Measurements from ENCODE around the gene CYSLTR1. TPM values are rescaled to one million over a fixed set of nuclear protein-coding genes. Genes with fewer than 3 reads are reported as not detected.
"Not testable (repeated sequence)": the region's sequence is repeated elsewhere in the genome, so short reads cannot be mapped to it uniquely, and the experiment has no call there.

CYSLTR1 gene
- 8.4 TPM for polyA plus RNA-seq (ENCODE audit: insufficient read length)

DNA sequence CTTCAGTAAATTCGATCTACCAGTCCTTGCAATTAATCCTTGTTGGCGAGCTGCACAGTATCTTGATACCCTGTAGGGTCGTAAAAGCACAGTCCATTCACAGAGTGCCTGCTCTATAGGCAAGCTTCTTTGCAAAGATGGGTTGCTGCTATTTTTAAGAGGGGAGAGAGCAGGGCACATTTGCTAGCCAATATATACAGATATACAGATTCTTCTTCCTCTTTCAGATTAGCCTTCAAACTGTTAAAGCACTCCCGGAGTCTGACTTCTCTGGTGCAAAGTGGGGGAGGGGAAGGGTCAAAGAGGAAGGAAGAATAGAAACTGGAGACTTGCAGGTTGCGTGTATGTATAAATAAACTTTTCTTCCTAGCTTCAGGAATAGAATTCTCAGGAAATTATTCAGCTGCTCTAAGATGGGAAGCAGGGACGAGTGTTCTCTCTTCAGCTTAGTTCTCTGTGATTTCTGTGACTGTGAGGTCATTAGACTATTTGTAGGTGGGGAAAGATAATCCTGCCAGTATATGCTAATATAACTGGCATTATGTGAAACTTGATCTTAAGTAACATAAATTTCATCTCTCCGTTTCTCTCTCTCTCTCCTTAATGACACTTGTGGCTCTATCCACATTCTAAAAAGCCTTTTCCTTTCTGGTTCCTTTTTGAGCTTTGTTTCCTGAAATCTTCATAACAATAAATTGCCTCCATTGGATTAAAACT is at the start of gene CYSLTR1:
CYSLTR1 (minus strand) TSS at position 242 of the 717 bp plus-strand sequence. CDS start 53,865 bp downstream, outside the sequence.
- DNase-seq (ENCODE audit: low read depth), result no peak

GRCh38 chrX:78377186-78377585 is 49.8 kb upstream of the CYSLTR1 start:
- no peak for DNase-seq (ENCODE audit: low read depth)

GRCh38 chrX:78375894-78376293 is 48.5 kb upstream of the CYSLTR1 start:
- no peak for DNase-seq (ENCODE audit: low read depth)

DNA sequence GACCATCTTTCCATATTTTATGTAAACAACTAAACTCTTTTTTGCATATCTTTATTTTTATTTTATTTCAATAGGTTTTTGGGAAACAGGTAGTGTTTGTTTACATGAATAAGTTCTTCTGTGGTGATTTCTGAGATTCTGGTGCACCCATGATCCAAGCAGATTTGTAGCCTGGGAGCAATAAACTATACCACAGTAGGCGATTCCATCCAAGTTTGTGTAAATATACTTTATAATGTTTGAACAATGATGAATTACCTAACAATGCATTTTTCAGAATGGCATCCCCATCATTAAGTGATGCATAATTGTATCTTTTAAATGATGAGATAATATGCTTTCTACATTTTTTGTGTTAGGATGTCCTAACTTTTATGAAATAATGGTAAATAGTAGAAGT is 39.2 kb upstream of the CYSLTR1 start:
- no peak for DNase-seq (ENCODE audit: low read depth)

DNA sequence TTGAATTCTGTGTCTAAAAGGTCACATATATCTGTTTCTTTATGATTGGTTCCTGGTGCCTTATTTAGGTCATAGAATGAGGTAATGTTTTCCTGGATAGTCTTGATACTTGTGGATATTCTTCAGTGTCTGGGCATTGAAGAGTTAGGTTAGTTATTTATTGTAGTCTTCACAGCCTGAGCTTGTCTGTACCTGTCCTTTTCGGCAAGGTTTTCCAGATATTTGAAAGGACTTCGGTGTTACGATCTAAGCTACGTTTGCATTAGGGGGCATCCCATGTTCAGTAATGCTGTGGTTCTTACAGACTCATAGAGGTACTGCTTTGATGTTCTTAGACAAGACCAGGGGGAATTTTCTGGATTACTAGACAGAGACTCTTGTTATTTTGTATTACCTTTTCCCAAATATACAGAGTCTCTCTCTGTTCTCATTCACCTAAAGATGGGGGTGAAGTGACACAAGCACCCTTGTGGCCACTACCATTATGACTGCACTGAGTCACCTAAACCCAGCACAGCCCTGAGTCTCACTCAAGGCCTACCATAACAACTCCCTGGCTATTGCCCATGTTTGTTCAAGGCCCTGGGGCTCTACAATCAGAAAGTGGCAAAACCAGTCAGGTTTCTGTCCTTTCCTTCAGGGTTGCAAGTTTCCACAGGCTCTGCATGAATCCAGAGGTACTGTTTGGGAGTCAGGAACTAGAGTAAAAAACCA is 30.1 kb upstream of the CYSLTR1 start:
- no peak for DNase-seq (ENCODE audit: low read depth)

GRCh38 chrX:78333521-78333920 is 6.1 kb upstream of the CYSLTR1 start:
- DNase-seq (ENCODE audit: low read depth), result no peak

DNA sequence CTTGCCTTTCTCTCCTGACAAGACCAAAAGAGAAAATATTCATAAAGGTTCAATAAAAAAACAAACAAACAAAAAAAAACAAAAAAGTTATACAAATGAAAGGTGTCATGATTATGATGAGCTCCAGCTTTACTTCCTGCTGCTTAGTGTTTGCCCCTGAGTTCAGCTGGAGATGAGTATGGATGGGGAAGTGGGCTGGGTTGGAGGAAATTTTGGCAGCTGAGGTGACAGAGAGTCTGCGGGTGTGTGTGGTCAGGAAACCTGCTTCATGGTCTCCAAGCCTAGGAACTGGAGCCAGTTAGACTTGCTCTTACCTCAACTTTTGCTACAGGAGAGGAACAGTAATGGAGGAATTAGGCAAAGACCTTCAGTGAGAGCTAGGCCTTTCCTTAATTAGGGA is 4.3 kb upstream of the CYSLTR1 start:
- no peak for DNase-seq (ENCODE audit: low read depth)

DNA sequence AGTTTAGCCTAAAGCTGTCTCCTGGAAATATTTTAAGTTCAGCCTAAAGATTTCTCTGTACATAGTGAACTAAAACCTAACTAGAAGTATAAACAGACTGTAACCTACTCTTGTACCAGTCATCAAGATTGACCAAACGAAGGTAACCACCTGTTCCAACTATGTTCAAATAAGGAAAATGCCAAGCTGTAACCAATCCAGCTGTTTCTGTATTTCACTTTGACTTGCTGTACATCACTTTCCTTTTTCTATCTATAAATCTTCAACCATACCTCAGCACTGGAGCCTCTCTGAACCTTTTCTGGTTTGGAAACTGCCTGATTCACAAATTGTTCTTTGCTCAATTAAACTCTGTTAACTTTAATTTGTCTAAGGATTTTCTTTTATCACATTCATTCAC is 3.1 kb upstream of the CYSLTR1 start:
- DNase-seq (ENCODE audit: low read depth), result no peak

- DNase-seq (ENCODE audit: low read depth), result no peak
These were observed 2.7 kb upstream of the CYSLTR1 start for GRCh38 chrX:78330068-78330467.

DNA sequence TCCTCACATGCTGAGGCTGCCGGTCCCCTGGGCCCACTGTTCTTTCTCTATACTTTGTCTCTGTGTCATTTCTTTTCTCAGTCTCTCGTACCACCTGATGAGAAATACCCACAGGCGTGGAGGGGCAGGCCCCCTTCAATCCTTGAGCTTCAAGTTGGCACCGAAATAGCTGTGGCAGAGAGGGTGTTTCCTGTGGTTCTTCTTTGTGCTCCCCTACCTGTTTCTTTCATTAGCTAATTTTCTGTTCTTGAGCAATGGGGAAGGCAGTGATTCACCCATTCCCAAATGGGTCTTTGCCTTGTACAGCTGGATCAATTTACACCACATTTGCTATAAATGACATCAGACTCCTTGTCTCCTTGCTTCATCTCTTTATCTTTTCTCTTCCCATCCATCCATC is 2.1 kb upstream of the CYSLTR1 start:
- no peak for DNase-seq (ENCODE audit: low read depth)

DNA sequence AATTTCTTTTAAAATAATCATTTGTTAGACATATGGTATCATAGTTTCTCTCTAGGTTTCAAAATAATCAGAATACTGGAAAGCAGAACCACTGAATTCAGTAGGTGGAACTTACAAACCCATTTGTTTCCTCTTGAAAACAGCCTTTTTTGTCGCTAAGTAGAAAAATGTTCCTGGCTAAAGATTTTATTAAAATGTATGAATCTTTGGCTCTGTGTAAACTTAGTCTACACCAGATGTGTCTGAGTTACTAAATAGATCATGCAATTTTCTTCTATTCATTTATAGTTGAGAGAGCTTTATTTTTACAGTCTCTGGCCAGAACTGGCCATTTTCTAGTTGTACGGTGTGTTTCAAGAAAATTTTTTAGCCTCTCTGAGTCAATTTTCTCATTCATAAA is 1.0 kb downstream of the CYSLTR1 start:
- no peak for DNase-seq (ENCODE audit: low read depth)

GRCh38 chrX:78322863-78323262 is 4.5 kb downstream of the CYSLTR1 start:
- DNase-seq (ENCODE audit: low read depth), result no peak

DNA sequence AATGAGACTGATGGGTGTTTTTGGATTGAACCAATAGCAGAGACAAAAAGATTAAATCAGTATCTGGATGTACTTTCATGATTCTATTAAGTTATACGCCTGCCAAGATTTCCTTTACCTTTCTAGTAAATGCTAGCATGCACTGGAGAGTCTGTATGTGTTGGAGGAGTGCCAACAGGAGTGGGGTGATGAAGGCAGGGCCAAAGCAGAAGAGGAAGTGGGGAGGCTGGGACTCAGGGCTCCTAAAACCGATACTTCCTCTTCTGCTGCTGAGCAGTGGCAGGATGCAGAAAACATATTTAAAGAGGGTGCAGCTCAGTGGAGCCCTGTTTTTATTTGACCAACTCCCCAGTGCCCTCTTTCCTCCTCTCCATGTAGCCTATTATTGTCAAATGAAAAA is 5.6 kb downstream of the CYSLTR1 start:
- DNase-seq (ENCODE audit: low read depth), result no peak

- no peak for DNase-seq (ENCODE audit: low read depth)
These were observed 11.1 kb downstream of the CYSLTR1 start for GRCh38 chrX:78316265-78316664.

DNA sequence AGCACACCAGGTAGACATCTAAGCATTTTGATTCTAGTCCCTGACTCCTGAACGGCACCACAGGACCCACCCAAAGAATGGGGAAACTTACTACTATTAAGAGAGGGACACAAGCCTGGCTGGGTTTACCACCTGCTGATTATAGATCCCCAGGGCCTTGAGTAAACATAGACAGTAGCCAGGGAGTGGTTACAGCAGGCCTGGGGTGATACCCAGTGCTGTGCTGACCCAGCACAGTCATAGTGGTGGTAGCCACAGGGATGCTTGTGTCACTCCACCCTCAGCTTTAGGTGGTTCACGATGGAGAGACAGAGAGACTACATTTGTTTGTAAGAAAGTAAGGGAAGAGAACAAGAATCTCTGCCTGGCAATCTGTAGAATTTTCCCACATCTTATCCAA is 11.7 kb downstream of the CYSLTR1 start:
- DNase-seq (ENCODE audit: low read depth), result no peak

- DNase-seq (ENCODE audit: low read depth), result no peak
These were observed 12.8 kb downstream of the CYSLTR1 start for GRCh38 chrX:78314561-78314960.

- DNase-seq (ENCODE audit: low read depth), result no peak
These were observed 13.9 kb downstream of the CYSLTR1 start for GRCh38 chrX:78313526-78313925.

DNA sequence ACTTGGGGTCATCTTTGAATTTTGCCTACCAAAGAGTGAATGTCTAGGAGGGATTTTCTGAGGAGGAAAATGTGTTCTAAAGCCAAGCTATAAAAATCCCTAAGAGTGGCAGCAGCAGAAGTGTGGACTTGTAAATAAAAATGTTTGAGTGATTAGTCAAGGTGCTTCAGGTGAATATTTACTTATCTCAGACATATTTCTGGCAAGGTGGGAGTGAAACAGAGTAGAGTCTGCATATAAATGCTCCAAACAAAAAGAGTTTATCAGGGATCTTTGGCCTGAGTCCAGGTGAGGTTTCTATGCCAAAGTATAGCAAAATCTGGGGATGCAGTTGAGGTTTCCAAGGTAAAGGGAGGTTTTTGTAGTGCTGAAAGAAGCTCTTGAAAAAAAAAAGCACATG is 19.7 kb downstream of the CYSLTR1 start:
- DNase-seq (ENCODE audit: low read depth), result no peak

- DNase-seq (ENCODE audit: low read depth), result no peak
These were observed 24.3 kb downstream of the CYSLTR1 start for GRCh38 chrX:78303086-78303485.

DNA sequence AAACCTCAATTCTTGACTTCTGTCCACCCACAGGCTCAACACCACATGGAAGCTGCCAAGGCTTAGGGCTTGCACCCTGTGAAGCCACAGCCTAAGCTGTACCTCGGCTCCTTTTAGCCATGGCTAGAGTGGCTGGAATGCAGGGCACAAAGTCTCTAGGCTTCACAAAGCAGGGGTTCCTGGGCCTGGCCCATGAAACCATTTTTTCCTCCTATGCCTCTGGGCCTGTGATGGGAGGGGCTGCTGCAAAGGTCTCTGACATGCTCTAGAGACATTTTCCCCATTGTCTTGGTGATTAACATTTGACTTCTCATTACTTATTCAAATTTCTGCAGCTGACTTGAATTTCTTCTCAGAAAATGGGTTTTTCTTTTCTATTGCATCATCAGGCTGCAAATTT is 26.5 kb downstream of the CYSLTR1 start:
- not testable (repeated sequence) for DNase-seq (ENCODE audit: low read depth)

GRCh38 chrX:78283511-78283910 is 43.9 kb downstream of the CYSLTR1 start:
- DNase-seq (ENCODE audit: low read depth), result peak; percentile 20

- no peak for DNase-seq (ENCODE audit: low read depth)
These were observed 90.3 kb downstream of the CYSLTR1 start for GRCh38 chrX:78237127-78237526.

DNA sequence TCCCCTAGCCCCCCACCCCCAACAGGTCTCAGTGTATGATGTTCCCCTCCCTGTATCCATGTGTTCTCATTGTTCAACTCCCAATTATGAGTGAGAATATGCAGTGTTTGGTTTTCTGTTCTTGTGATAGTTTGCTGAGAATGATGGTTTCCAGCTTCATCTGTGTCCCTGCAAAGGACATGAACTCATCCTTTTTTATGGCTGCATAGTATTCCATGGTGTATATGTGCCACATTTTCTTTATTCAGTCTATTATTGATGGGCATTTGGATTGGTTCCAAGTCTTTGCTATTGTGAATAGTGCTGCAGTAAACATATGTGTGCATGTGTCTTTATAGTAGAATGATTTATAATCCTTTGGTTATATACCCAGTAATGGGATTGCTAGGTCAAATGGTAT is 101.4 kb downstream of the CYSLTR1 start:
- not testable (repeated sequence) for DNase-seq (ENCODE audit: low read depth)
